Upper lobe of left lung (tissue), 6 donors: Measurements from ENCODE around the gene FGF12. TPM values are rescaled to one million over a fixed set of nuclear protein-coding genes. Genes with fewer than 3 reads are reported as not detected.
A peak's percentile ranks its signal among the peaks of the same experiment; 100 is the strongest.

Experiments used
- ATAC-seq, 2 donors: fragments of 200-7000 bp; cut with Tn5 transposase; one replicate each; pipeline ENCODE4 v1.9.1; 2022; ENCODE audit warnings: mild to moderate bottlenecking in 2 of 2, moderate library complexity in 2 of 2; ENCODE audit not compliant: low FRiP score in 2 of 2
- DNase-seq, 2 donors: peaks; one replicate each; pipeline ENCODE4 v3.0.0-alpha.2; 2019 to 2020
- H3K27ac ChIP-seq, 4 donors: fragments of 200-600 bp; sonication (generic); one replicate each; pipeline ENCODE4 v1.5.1; 2016 to 2019
- H3K27me3 ChIP-seq, 4 donors: fragments of 200-600 bp; sonication (generic); one replicate each; pipeline ENCODE4 v1.5.1; 2017 to 2019
- H3K36me3 ChIP-seq, 4 donors: fragments of 200-600 bp; sonication (generic); one replicate each; pipeline ENCODE4 v1.5.1; 2016 to 2019
- H3K4me1 ChIP-seq, 4 donors: fragments of 200-600 bp; sonication (generic); one replicate each; pipeline ENCODE4 v1.5.1; 2018 to 2019
- H3K4me3 ChIP-seq, 4 donors: fragments of 200-600 bp; sonication (generic); one replicate each; pipeline ENCODE4 v1.5.1; 2017 to 2019; ENCODE audit warnings: mild to moderate bottlenecking in 2 of 4, moderate library complexity in 1 of 4
- H3K9me3 ChIP-seq, 4 donors: fragments of 200-600 bp; sonication (generic); one replicate each; pipeline ENCODE4 v1.5.1; 2018 to 2019
- EP300 ChIP-seq, 4 donors: sonication (generic); formaldehyde crosslinking; IDR thresholded peaks; one replicate each; pipeline ENCODE4 v1.5.1; 2017; ENCODE audit warnings: antibody characterized with exemption in 4 of 4, control low read depth in 2 of 4
- POLR2A ChIP-seq, 4 donors: fragments of 450-650 bp; IDR thresholded peaks; one replicate each; pipeline ENCODE4 v1.5.1; 2016 to 2017; ENCODE audit warnings: antibody characterized with exemption in 4 of 4, mild to moderate bottlenecking in 2 of 4
- POLR2AphosphoS5 ChIP-seq, 2 donors: sonication (generic); formaldehyde crosslinking; IDR thresholded peaks; one replicate each; pipeline ENCODE4 v1.5.1; 2017; ENCODE audit warnings: antibody characterized with exemption in 2 of 2
- WGBS, 2 donors: methylation state at CpG; one replicate each; pipeline ENCODE4 v1.1.5; 2017 to 2018; 5-methylcytosine and 5-hydroxymethylcytosine counted together
- total RNA-seq, 6 donors: library from RNA; depleted of rRNA in 4 of 6; stranded (reverse); fragments of >200 nt in 4 of 6; gene quantifications; one replicate each; pipeline versions ENCODE4 v1.1.0 to v1.2.1, GENCODE V29; 2016 to 2021
- TF ChIP-seq, protein P1 (sequence below), 6 experiments: fragments of 450-650 bp in 4 of 6; fragments of 200-600 bp in 2 of 6; sonication (generic) in 2 of 6; IDR thresholded peaks; one replicate each; pipeline ENCODE4 v1.5.1; 2016 to 2019; ENCODE audit warnings: antibody characterized with exemption in 6 of 6
- donor health status: DM: no; HTN: no; CAD: no; lungs with moderate emphysema.
- donor health status: DM: no; HTN: yes; CAD: no; lungs with severe emphysema.

The FGF12 gene
- total RNA-seq, 6 donors from 2014 or later: 0.83 to 5.3 (median 2.2) TPM

DNA sequence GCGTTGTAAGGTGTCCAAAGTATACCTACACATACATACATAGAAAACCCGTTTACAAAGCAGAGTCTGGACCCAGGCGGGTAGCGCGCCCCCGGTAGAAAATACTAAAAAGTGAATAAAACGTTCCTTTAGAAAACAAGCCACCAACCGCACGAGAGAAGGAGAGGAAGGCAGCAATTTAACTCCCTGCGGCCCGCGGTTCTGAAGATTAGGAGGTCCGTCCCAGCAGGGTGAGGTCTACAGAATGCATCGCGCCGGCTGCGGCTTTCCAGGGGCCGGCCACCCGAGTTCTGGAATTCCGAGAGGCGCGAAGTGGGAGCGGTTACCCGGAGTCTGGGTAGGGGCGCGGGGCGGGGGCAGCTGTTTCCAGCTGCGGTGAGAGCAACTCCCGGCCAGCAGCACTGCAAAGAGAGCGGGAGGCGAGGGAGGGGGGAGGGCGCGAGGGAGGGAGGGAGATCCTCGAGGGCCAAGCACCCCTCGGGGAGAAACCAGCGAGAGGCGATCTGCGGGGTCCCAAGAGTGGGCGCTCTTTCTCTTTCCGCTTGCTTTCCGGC, 318.6 kb downstream of the FGF12 start:
- Histone ChIP-seq H3K9me3 (no peaks in the 10 kb centered on the region), H3K4me1 (peaks cover 11 to 29% (median 14%) of the 10 kb centered on the region in 4 donors), H3K27me3 (peaks cover 0 to 32% (median 7%) of the 10 kb centered on the region in 4 donors), H3K36me3 (no peaks in the 10 kb centered on the region), H3K4me3 (peak overlapping the region; percentile 18 to 54 (median 52)), H3K27ac (peak overlapping the region in 3 of 4 donors; percentile 45 to 79 (median 48))
- ATAC-seq (peak in 1 of 2 donors; percentile 12), DNase-seq (peak in 1 of 2 donors; percentile 66)
- WGBS, 2 donors: 2 to 3% methylated on average over 22 to 37 of the region's 41 CpGs
- TF ChIP-seq, protein P1, sequence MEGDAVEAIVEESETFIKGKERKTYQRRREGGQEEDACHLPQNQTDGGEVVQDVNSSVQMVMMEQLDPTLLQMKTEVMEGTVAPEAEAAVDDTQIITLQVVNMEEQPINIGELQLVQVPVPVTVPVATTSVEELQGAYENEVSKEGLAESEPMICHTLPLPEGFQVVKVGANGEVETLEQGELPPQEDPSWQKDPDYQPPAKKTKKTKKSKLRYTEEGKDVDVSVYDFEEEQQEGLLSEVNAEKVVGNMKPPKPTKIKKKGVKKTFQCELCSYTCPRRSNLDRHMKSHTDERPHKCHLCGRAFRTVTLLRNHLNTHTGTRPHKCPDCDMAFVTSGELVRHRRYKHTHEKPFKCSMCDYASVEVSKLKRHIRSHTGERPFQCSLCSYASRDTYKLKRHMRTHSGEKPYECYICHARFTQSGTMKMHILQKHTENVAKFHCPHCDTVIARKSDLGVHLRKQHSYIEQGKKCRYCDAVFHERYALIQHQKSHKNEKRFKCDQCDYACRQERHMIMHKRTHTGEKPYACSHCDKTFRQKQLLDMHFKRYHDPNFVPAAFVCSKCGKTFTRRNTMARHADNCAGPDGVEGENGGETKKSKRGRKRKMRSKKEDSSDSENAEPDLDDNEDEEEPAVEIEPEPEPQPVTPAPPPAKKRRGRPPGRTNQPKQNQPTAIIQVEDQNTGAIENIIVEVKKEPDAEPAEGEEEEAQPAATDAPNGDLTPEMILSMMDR (IDR thresholded peaks at IDR 0.05): no peak
- TF ChIP-seq POLR2A (IDR thresholded peaks at IDR 0.05): no peak
- TF ChIP-seq EP300 (IDR thresholded peaks at IDR 0.05): no peak

DNA sequence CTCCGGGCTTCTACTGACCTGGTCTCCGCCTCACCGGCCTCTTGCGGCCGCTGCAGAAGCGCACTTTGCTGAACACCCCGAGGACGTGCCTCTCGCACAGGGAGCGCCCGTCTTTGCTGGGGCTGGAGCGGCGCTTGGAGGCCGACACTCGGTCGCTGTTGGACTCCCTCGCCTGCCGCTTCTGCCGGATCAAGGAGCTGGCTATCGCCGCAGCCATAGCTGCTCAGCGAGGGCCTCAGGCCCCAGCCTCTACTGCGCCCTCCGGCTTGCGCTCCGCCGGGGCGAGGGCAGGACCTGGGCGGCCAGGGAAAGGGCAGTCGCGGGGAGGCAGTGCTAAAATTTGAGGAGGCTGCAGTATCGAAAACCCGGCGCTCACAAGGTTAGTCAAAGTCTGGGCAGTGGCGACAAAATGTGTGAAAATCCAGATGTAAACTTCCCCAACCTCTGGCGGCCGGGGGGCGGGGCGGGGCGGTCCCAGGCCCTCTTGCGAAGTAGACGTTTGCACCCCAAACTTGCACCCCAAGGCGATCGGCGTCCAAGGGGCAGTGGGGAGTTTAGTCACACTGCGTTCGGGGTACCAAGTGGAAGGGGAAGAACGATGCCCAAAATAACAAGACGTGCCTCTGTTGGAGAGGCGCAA, 319.2 kb downstream of the FGF12 start:
- no peaks in the 10 kb centered on the region for H3K36me3 ChIP-seq
- TF ChIP-seq EP300 (IDR thresholded peaks at IDR 0.05) (no peak), POLR2A (IDR thresholded peaks at IDR 0.05) (no peak)
- TF ChIP-seq, protein P1 (IDR thresholded peaks at IDR 0.05): no peak
- H3K4me1 ChIP-seq: peaks cover 11 to 29% (median 14%) of the 10 kb centered on the region in 4 donors
- H3K4me3 ChIP-seq: peak overlapping the region; percentile 18 to 54 (median 52)
- peak in 1 of 2 donors; percentile 79 for DNase-seq
- H3K9me3 ChIP-seq: no peaks in the 10 kb centered on the region
- peaks cover 0 to 32% (median 7%) of the 10 kb centered on the region in 4 donors for H3K27me3 ChIP-seq
- WGBS, 2 donors: 2 to 8% methylated on average over 20 to 46 of the region's 50 CpGs
- ATAC-seq: peak; percentile 16 to 31
- peak overlapping the region in 1 of 4 donors; percentile 16 for H3K27ac ChIP-seq

DNA sequence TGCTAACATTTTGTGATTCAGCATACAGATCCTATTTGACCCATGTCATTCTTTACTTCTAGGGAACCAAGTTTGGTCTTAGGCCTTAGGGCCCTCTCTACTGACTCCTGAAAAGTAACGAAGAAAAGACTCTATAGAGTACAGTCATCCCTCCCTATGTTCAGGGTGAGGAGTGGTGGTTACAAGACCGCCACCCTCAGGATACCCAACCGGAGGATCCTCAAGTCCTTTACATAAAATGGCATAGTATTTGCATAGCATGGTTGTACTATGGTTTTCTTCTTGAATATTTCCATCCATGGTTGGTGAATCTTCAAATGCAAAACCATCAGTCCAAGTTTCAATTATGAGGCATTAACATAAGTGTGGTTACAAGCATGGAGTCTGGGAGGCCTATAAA, 327.6 kb downstream of the FGF12 start:
- Histone ChIP-seq H3K27ac (no peak overlapping the region), H3K9me3 (no peaks in the 10 kb centered on the region), H3K4me3 (no peak overlapping the region), H3K36me3 (no peaks in the 10 kb centered on the region), H3K4me1 (no peaks in the 10 kb centered on the region), H3K27me3 (no peaks in the 10 kb centered on the region)
- TF ChIP-seq, protein P1 (IDR thresholded peaks at IDR 0.05): no peak
- TF ChIP-seq POLR2A (IDR thresholded peaks at IDR 0.05): no peak
- DNase-seq (no peak), ATAC-seq (no peak)
- WGBS, 2 donors: 92 to 96% methylated on average over 3 of the region's 3 CpGs

DNA sequence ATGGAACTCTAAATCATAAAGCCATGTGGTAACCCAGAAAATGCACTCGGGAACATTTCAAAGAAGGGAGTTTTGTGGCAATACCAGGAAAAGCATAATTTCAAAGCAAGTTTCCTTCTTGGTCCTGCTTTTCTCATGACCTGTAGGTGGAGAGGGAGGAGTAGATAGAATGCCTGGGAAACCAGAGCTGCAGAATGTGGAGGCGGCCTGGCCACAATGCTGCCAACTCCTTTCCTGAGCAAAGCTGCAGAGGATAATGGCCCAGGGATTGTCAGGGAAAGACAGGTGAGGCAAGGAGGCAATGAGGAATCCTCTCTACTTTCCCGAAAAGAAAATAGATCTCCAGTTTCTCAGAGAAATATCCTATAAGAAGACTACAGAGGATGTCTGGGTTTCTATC, 330.3 kb downstream of the FGF12 start:
- ATAC-seq (no peak), DNase-seq (no peak)
- no peak overlapping the region for H3K27ac ChIP-seq
- 90 to 97% methylated on average over 3 of the region's 3 CpGs for WGBS, 2 donors
- TF ChIP-seq EP300 (IDR thresholded peaks at IDR 0.05): no peak
- TF ChIP-seq, protein P1 (IDR thresholded peaks at IDR 0.05): no peak
- no peak for TF ChIP-seq POLR2AphosphoS5 (IDR thresholded peaks at IDR 0.05)
- TF ChIP-seq POLR2A (IDR thresholded peaks at IDR 0.05): no peak
- H3K9me3 ChIP-seq: no peaks in the 10 kb centered on the region
- no peaks in the 10 kb centered on the region for H3K27me3 ChIP-seq
- no peak overlapping the region for H3K4me3 ChIP-seq
- no peaks in the 10 kb centered on the region for H3K36me3 ChIP-seq
- H3K4me1 ChIP-seq: no peaks in the 10 kb centered on the region

DNA sequence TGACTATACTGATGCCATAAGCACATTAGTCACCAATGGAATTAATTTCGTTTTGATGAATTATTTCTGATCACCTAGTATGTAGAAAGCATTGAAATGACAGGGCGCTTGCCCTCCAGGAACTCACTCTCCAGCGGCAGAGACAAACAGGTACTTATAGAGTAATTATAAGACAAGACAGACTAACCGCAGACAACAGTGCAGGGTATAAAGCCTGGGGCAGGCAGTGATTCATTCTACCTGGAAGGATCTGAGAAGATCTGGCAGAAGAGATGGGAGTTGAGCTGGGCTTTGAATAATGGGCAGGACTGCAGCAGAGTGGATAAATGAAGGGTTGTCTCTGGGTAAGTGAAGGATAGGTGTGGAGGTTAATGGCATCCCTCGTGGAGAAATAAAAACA, 331.8 kb downstream of the FGF12 start:
- ATAC-seq (no peak), DNase-seq (no peak)
- 83 to 85% methylated on average over 5 of the region's 5 CpGs for WGBS, 2 donors
- H3K4me1 ChIP-seq: no peaks in the 10 kb centered on the region
- H3K27ac ChIP-seq: no peak overlapping the region
- TF ChIP-seq EP300 (IDR thresholded peaks at IDR 0.05) (no peak), POLR2A (IDR thresholded peaks at IDR 0.05) (no peak)
- TF ChIP-seq, protein P1 (IDR thresholded peaks at IDR 0.05): no peak
- no peak overlapping the region for H3K4me3 ChIP-seq
- no peaks in the 10 kb centered on the region for H3K9me3 ChIP-seq
- no peaks in the 10 kb centered on the region for H3K27me3 ChIP-seq
- H3K36me3 ChIP-seq: no peaks in the 10 kb centered on the region
